Measurements from ENCODE around the gene PHOSPHO2.

DNA sequence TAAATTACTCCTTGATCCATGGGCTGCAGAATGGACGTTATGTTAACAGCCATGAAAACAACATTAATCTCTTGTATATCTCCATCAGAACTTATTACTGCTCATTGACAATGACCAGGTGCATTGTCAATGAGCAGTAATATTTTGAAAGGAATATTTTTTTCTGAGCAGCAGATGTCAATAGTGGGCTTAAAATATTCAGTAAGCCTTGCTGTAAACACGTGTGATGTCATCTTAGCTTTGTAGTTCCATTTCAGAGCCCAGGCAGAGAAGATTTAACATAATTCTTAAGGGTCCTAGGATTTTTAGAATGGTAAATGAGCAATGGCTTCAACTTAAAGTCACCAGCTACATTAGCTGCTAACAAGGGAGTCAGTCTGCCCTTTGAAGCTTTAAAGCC lies 26.7 kb upstream of the PHOSPHO2 start:
- TF ChIP-seq, protein P1, sequence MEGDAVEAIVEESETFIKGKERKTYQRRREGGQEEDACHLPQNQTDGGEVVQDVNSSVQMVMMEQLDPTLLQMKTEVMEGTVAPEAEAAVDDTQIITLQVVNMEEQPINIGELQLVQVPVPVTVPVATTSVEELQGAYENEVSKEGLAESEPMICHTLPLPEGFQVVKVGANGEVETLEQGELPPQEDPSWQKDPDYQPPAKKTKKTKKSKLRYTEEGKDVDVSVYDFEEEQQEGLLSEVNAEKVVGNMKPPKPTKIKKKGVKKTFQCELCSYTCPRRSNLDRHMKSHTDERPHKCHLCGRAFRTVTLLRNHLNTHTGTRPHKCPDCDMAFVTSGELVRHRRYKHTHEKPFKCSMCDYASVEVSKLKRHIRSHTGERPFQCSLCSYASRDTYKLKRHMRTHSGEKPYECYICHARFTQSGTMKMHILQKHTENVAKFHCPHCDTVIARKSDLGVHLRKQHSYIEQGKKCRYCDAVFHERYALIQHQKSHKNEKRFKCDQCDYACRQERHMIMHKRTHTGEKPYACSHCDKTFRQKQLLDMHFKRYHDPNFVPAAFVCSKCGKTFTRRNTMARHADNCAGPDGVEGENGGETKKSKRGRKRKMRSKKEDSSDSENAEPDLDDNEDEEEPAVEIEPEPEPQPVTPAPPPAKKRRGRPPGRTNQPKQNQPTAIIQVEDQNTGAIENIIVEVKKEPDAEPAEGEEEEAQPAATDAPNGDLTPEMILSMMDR (IDR thresholded peaks at IDR 0.05; ENCODE audit: extremely low read depth in 1 of 2, insufficient read depth in 1 of 2, low read depth in 1 of 2, low read length in 2 of 2): no peak
- TF ChIP-seq POLR2A (IDR thresholded peaks at IDR 0.05; ENCODE audit: low read depth, low read length) (no peak), MYC (IDR thresholded peaks at IDR 0.05; ENCODE audit: low read depth, low read length) (no peak), EZH2 (IDR thresholded peaks at IDR 0.05; ENCODE audit: borderline replicate concordance, low read depth, low read length, severe bottlenecking) (no peak), POLR2AphosphoS5 (IDR thresholded peaks at IDR 0.05; ENCODE audit: insufficient read depth, low read depth, low read length) (no peak)
- TF ChIP-seq, protein P2, sequence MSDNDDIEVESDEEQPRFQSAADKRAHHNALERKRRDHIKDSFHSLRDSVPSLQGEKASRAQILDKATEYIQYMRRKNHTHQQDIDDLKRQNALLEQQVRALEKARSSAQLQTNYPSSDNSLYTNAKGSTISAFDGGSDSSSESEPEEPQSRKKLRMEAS (IDR thresholded peaks at IDR 0.05; ENCODE audit: insufficient read depth, insufficient read length): no peak
